Measurements from ENCODE around the gene UBE2D2.

GRCh38 chr5:139560752-139561654 lies at the start of gene UBE2D2:
- no peak for TF ChIP-seq RAD21 (IDR thresholded peaks at IDR 0.05; ENCODE audit: low read depth)
- peak; percentile 18; the same call in 1 of the 2 replicates for TF ChIP-seq EP300 (IDR thresholded peaks at IDR 0.05; ENCODE audit: borderline replicate concordance)
- no peak for TF ChIP-seq NFIC (IDR thresholded peaks at IDR 0.05)
- TF ChIP-seq FOXM1 (IDR thresholded peaks at IDR 0.05; ENCODE audit: borderline replicate concordance, low read depth), result no peak
- peak; percentile 72 for TF ChIP-seq TAF1 (IDR thresholded peaks at IDR 0.05; ENCODE audit: low read depth)
- no peak for TF ChIP-seq CEBPB (IDR thresholded peaks at IDR 0.05)
